ENCODE data around the gene EPHB2.

Gene EPHB2

GRCh38 chr1:22953057-22953739 is 242.6 kb downstream of the EPHB2 start:
- DNase-seq (ENCODE audit: low read depth), result no peak

- no peak for DNase-seq (ENCODE audit: low read depth)
Measured at GRCh38 chr1:22953740-22954141, 243.1 kb downstream of the EPHB2 start.

DNA sequence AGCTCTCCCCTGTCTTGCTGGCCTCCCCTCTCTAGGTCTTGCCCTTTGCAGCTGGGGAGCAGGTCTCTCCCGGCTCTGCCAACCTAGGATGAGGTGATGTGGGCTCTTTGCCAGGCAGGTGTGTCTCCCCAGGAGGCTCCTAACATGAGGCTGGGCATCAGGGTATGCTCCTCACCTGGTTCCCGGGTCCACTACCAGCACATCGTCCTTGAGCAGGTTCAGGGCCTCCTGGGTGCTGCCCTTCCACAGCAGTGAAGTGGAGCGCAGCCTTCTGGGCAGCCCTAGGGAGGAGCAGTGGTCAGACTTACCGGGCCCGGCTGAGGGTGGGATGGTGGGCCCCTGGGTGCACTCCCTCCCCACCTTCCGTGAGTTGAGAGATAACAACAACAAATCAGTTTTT is 244.5 kb downstream of the EPHB2 start:
- no peak for DNase-seq (ENCODE audit: low read depth)

GRCh38 chr1:22957066-22957465 is 246.4 kb downstream of the EPHB2 start:
- DNase-seq (ENCODE audit: low read depth), result no peak

DNA sequence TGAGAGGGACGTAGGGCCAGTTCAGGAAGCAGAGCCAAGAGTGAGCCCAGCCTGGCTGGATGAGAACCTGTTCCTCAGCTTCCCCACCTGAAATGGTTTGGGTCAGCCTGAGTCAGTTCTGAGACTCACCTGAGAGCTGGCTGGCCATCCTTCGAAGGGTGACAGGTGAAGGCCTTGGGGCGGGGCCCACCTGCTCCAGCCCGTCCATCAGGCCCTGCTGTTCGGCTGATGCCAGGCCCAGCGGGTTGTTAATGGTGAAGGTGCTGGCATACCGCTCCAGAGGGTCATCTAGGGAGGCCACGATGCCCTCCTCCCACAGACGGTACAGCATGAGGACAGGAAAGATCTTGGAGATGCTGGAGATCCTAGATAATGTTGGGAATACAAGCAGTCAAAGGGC is 247.9 kb downstream of the EPHB2 start:
- DNase-seq (ENCODE audit: low read depth), result no peak

DNA sequence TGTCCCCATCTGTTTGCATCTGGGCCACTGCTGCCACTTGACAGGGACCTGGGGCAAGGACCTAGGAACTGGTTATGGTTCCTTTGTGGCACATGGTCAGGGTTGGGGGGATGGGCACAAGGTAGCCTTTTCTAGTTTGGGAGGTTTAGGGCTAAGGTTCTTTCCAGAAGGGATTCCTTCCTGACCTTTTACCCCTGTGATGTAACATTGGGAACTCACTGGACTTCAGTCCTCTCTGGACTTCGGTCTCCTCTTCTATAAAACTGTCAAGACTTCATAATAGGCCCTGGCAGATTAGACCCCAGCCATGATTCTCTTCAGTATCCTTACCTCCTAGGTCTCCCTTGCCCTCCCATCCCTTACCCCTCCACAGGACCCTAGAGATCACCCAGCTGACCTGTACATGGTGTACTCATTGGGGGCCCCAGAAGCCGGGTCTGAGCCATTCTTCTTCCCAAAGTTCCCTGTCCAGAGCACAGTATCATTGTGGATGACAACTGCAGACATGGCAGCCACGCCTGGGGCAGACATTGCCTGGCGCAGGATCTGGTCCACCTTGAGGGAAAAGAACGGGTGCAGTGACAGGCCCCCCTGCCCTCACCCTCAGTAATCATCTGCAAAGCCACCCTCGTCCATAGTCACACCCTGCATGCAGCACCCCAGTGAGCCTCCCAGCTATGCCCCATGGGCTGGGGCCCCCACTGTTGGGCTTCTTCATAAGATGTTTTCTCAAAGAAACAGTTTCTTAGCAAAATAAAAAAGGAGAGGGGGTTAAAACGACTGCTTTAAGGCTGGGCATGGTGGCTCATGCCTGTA is 249.1 kb downstream of the EPHB2 start:
- no peak for DNase-seq (ENCODE audit: low read depth)

DNA sequence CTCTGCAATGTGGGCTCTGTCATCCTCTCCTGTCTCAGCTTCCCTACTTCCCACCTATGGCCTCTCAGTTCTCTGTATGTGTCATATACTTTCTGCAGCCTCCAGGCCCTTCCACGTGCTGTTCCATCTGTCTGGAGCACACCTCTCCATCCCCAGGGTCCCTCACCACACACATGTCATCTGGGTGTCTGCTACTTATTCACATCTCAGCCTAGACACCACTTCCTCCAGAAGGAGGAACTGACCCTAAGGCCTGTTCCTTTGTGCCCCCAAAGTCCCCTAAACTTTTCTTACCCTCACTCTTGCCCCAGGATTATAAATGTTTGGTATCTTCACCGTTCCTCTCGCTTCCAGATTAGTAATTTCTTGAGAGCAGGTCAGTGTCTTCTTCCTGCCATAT is 251.9 kb downstream of the EPHB2 start:
- DNase-seq (ENCODE audit: low read depth), result no peak

- no peak for DNase-seq (ENCODE audit: low read depth)
Measured at GRCh38 chr1:22963044-22963677, 252.5 kb downstream of the EPHB2 start.

- DNase-seq (ENCODE audit: low read depth), result no peak
Measured at GRCh38 chr1:22966309-22966708, 255.7 kb downstream of the EPHB2 start.

DNA sequence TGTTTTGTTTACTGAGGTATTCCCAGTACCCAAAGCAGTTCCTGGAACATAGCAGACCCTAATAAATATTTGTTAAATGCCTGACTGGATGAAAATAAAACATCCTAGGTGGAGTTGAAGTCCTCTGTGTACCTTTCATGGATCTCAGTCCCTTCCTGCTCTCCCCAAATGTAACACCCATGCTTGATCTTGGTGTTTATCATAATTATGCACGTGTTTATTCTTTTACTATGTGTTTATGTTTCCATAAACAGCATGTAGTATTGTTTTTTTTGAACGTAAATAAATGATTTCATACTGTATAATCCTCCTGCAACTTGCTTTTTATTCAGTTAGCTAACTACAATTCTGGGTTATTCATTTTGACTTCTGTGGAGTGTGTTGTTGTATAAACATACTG is 257.2 kb downstream of the EPHB2 start:
- DNase-seq (ENCODE audit: low read depth), result no peak

- DNase-seq (ENCODE audit: low read depth), result peak; percentile 53
Measured at GRCh38 chr1:22969304-22969709, 258.7 kb downstream of the EPHB2 start.

- DNase-seq (ENCODE audit: low read depth), result no peak
Measured at GRCh38 chr1:22970096-22970495, 259.5 kb downstream of the EPHB2 start.
